HG03064 (cell line): ENCODE results near the gene RHOF.
"Not testable (repeated sequence)": the region's sequence is repeated elsewhere in the genome, so short reads cannot be mapped to it uniquely, and the experiment has no call there.

Experiments used
- ATAC-seq: cut with Tn5 transposase; IDR thresholded peaks from one replicate; pipeline ENCODE4 v1.9.1; 2021; ENCODE audit warnings: low read depth; ENCODE audit not compliant: unreplicated experiment

Gene RHOF

GRCh38 chr12:121793838-121794533, 498 bp upstream of the RHOF start:
- peak; percentile 48 for ATAC-seq

GRCh38 chr12:121792607-121793439, 665 bp downstream of the RHOF start:
- no peak for ATAC-seq

DNA sequence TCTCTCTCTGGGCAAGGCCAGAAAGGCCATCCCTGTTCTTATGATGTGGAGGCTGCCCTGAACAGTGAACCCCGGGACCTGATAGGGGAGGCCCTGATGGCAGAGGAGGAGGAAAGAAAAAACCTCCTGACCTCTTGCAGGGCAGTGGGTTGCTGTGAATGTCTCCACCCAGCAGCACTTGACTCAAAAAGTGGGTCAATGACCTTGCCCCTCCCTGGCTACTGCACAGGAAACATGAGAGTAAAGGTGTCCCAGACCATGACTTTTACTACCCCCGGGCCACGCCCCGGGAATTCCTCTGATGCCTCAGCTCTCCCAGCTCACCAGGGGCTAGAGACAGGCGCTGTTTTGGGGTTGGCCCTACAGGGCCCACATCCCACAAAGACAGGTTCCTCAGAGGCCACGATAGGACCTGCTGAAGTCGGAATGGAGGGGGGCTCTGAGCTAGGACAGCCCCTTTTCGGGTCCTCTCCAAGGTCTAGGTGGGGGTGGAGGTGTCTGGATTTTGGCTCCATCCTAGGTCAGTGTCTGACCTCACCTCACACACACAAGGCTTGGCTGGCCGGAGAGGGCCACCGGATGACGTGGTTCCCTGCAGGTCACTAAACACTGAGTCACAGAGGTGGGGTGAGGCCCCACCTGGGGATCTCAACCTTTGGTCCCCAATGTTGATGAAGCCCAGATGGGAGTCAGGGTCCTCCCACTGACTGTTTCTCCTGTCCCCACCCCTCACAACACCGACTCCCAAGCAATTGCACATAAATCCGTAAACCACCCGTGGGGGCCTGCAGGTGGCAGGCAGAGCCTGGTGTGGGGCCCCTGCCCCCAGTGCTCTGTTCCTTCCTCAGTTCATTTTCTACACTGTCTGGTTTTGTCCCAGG, 1.6 kb downstream of the RHOF start:
- ATAC-seq, result no peak

DNA sequence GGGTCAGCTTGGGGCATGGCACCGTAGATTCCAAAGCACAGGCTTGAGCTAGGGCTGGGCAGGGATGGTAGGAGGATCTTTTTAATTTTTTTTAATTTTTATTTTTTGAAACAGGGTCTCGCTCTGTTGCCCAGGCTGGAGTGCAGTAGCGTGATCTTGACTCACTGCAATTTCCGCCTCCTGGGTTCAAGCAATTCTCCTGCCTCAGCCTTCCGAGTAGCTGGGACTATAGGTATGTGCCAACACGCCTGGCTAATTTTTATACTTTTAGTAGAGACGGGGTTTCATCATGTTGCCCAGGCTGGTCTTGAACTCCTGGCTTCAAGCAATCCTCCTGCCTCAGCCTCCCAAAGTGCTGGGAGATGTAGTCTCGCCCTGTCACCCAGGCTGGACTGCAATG, 2.7 kb downstream of the RHOF start:
- ATAC-seq, result not testable (repeated sequence)

DNA sequence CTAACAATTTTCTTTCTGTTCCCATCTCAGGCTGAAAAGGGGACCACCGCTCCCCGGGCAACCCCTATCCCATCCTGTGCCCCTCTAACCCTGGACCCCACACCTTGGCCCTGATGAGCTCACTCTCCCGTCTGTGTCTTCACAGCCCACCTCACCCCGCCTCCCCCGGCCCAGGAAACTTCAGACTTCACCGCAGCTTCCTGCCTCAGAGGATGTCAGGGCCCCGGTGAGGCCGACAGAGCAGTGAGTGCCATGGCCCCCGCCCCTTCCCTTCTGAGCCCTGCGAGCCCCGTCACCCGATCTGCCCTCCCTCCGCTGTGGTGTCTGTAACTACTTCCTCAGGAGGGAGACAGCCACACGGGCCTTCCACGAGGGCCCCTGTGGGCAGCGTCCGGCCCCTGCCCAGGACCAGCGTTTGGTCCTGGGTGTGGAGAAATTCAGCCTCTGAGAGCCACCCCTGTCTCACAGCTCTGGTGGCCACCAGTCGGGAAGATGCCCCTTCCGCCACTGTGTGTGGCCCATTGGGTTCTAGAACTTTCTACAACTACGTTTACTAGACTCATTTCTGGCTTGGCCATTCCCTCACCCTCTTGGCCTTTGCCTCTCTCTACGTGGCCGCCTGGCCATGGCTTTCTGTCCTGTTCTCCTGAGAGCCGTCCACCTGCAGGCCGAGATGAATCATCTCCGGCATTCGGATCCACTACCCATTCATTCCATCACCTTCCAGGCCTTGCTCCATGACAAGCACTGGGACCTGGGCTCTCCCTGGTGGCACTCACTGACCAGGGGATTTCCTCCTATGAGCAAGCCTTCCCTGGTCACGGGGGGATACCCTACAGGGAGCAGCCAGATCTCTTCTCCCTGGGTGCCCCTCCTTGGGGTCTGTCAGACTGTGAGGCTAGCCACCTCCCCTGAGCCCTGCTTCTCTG, 3.4 kb downstream of the RHOF start:
- peak; percentile 29 for ATAC-seq

- ATAC-seq, result no peak
These were observed 4.2 kb downstream of the RHOF start for GRCh38 chr12:121789233-121789781.

GRCh38 chr12:121788176-121788818, 5.2 kb downstream of the RHOF start:
- ATAC-seq, result no peak

DNA sequence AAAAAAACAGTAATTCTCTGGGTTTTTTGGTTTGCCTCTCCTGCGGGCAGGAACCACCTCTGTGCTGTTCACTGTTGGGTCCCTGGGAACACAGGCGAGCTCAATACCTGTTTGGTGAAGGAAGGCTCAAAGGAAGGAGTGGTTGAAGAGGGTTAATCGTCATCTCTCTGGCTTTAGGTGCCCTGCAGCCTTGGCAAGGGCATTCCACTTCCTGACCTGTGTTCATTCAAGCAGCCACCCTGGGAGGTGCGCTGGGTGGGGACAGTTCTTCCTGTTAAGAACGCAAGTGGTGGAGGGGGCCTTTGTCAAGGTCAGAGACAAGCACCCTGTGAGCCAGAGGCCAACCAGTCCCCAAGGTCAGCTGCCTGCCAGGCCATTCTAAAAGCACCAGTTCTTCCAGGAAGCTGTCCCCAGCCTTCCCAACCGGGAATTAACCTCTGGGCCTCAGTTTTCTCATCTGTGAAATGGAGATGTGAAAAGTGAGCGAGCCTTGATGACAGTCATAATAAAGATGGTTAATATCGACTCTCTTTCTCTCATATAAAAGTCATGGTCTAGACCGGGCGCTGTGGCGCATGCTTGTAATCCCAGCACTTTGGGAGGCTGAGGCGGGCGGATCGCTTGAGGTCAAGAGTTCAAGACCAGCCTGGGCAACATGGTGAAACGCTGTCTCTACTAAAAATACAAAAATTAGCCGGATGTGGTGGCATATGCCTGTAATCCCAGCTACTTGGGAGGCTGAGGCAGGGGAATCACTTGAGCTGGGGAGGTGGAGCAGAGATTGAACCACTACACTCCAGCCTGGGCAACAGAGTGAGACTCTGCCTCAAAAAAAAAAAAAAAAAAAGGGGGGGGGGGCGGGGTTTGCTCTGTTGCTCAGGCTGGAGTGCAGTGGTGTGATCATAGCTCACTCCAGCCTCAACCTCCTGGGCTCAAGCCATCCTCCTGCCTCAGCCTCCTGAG, 6.1 kb downstream of the RHOF start:
- ATAC-seq, result no peak

GRCh38 chr12:121786440-121786825, 7.1 kb downstream of the RHOF start:
- ATAC-seq, result no peak

DNA sequence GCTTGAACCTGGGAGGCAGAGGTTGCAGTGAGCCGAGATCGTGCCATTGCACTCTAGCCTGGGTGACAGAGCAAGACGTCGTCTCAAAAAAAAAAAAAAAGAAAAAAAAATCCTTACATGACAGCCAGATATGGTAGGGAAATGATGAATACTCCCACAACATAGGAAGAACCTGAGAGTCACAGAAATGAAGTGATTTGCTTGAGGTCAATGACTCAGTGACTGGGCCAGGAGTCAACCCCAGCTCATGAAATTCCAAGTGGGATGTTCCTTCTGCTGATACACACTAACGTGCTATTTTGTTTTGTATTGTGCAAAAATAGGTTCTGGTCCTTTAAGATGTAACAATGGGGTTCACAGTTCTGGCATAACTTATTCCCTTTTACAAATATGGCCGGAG, 9.0 kb downstream of the RHOF start:
- ATAC-seq, result no peak

DNA sequence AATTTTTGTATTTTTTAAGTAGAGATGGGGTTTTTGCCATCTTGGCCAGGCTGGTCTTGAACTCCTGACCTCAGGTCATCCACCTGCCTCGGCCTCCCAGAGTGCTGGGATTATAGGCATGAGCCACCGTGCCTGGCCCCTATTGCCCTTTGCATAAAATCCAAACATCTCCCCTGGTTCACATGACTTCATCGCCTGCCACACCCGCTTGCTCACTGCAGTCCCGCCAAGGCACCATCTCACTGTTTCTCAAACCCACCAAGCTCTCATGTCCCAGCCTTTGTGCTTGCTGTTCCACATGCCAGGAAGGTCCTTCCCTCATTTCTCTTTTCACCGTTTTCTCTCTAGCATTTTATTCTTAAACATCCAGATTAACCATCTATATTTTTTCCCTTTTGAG, 9.7 kb downstream of the RHOF start:
- no peak for ATAC-seq

GRCh38 chr12:121781998-121782979, 11.2 kb downstream of the RHOF start:
- ATAC-seq, result no peak

- ATAC-seq, result no peak
These were observed 11.9 kb downstream of the RHOF start for GRCh38 chr12:121781484-121781997.

- no peak for ATAC-seq
These were observed 13.1 kb downstream of the RHOF start for GRCh38 chr12:121780429-121780828.

GRCh38 chr12:121779422-121779895, 14.0 kb downstream of the RHOF start:
- ATAC-seq, result no peak

DNA sequence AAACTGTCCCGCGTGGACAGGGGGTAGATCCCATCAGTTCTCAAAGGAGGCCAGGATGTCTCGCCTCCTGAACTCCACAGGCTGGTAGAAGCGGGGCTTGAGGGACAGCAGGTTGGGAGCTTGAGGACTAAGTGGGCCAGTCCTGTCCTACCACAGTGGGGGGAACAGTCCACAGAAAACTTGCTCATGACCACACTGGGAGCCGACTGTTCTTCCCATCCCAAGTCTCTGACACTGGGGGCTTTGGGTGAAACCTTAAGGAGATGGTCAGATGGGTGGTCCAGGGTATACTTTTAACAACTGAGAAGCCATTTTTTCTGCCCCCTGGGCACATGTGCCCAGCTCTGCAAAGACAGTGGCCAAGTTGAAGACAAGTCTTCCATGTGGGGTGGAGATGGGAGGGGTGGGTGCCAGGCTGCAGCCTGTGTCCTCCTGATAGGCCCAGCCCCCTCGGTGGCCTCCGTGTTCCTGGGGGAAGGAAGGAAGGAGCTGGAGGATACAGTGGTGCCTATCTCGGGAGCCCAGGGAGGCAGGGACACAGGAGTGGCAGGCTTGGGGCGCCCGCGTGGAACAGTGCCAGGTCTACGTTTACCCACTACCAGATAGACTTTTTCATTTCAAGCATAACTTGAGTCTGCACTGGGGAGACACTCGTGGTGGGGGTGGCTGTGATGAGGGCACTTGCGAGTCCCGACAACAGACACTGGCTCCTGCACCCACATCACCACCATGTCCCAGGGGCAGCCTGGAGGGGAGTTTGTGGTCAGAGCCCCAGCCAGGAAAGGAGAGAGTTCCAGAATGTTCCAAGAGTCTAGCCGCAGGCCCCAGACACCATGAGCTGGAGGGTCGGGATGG, 14.7 kb downstream of the RHOF start:
- ATAC-seq, result no peak
